Natural killer cell (primary cell): Measurements from ENCODE around the gene ARMC9. TPM values are rescaled to one million over a fixed set of nuclear protein-coding genes. Genes with fewer than 3 reads are reported as not detected.
A peak's percentile ranks its signal among the peaks of the same experiment; 100 is the strongest.
"Not testable (repeated sequence)": the region's sequence is repeated elsewhere in the genome, so short reads cannot be mapped to it uniquely, and the experiment has no call there.

Experiments
- ATAC-seq, 3 donors: fragments of 150-1000 bp in 2 of 3; fragments of 200-7000 bp in 1 of 3; cut with Tn5 transposase; 1 replicate in 1 of 3; 2 replicates in 2 of 3; pipeline ENCODE4 v1.10.0; 2021; ENCODE audit warnings: mild to moderate bottlenecking in 2 of 3, moderate library complexity in 2 of 3
- DNase-seq, 2 donors: peaks; one replicate each; pipeline versions ENCODE4 v3.0.0 to v3.0.0-alpha.2; 2013 to 2021; ENCODE audit warnings: mixed read lengths in 1 of 2
- H3K27ac ChIP-seq: one replicate; pipeline ENCODE4 v1.5.1; 2013; ENCODE audit warnings: mild to moderate bottlenecking, low read length
- H3K27me3 ChIP-seq: one replicate; pipeline ENCODE4 v1.6.1; 2013; ENCODE audit warnings: low read length; ENCODE audit not compliant: control insufficient read depth, insufficient read depth
- H3K36me3 ChIP-seq: one replicate; pipeline ENCODE4 v1.6.1; 2013; ENCODE audit warnings: low read length; ENCODE audit not compliant: control insufficient read depth, insufficient read depth
- H3K4me1 ChIP-seq: one replicate; pipeline ENCODE4 v1.6.1; 2013; ENCODE audit warnings: low read length; ENCODE audit not compliant: control insufficient read depth, insufficient read depth
- H3K4me3 ChIP-seq: one replicate; pipeline ENCODE4 v1.5.1; 2013; ENCODE audit warnings: low read length
- H3K9me3 ChIP-seq: one replicate; pipeline ENCODE4 v1.6.1; 2013; ENCODE audit warnings: low read length; ENCODE audit not compliant: control insufficient read depth, insufficient read depth
- H3K27ac Mint-ChIP-seq, 2 donors: one replicate each; pipeline ENCODE4 v1.8.0; 2022; ENCODE audit warnings: mild to moderate bottlenecking in 2 of 2, mixed read lengths in 2 of 2, moderate library complexity in 1 of 2
- H3K27me3 Mint-ChIP-seq, 2 donors: one replicate each; pipeline ENCODE4 v1.8.0; 2022; ENCODE audit warnings: low read depth in 2 of 2, mixed read lengths in 2 of 2
- H3K36me3 Mint-ChIP-seq: one replicate; pipeline ENCODE4 v1.8.0; 2022; ENCODE audit warnings: mixed read lengths
- H3K4me1 Mint-ChIP-seq, 2 donors: one replicate each; pipeline ENCODE4 v1.8.0; 2022; ENCODE audit warnings: mixed read lengths in 2 of 2
- H3K4me3 Mint-ChIP-seq: one replicate; pipeline ENCODE4 v1.8.0; 2022; ENCODE audit warnings: mild to moderate bottlenecking, moderate library complexity, mixed read lengths
- H3K9me3 Mint-ChIP-seq, 2 donors: one replicate each; pipeline ENCODE4 v1.8.0; 2022; ENCODE audit warnings: mixed read lengths in 2 of 2
- WGBS: methylation state at CpG from one replicate; pipeline ENCODE4 v1.1.7; 2013; ENCODE audit warnings: missing lambda C conversion rate; ENCODE audit not compliant: insufficient coverage; 5-methylcytosine and 5-hydroxymethylcytosine counted together
- intact Hi-C: fragments of 100-400 bp; cut with micrococcal nuclease; formaldehyde crosslinking; loops from one replicate; pipeline ENCODE4 v1.14.2; 2022
- total RNA-seq, 4 donors: library from RNA; stranded (reverse); fragments of 120-200 nt in 1 of 4; gene quantifications; one replicate each; pipeline versions ENCODE4 v1.2.3 to v1.2.4, GENCODE V29; 2013 to 2022
- TF ChIP-seq, protein P1 (sequence below): fragments of 200-600 bp; IDR thresholded peaks from one replicate; pipeline ENCODE4 v1.8.0; 2022; ENCODE audit warnings: antibody characterized with exemption

Gene ARMC9
- total RNA-seq, 3 donors from 2014 or later (not counting 1 experiment from before 2014, with no cell fraction given): 1.2 to 2.3 (median 2.0) TPM

DNA sequence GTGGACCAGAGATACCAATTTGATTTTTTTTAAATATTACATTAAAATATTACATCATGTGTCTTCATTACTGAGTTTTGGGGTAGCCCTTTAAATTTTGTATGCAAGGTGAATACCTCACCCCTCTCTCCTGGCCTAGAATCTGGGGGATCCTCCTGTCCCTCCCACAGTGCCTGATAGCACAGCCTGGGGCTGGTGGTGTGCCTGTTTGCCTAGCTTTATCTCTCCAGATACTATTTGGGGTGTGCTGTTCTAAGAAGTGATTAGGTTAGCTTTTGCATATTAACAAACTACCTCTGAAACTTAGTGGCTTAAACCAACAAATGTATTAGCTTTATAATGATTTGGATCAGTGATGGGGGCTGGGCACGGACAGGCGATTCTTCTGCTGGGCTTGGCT lies 176.3 kb downstream of the ARMC9 start:
- H3K27ac Mint-ChIP-seq: no peak overlapping the region
- no peaks in the 10 kb centered on the region for H3K9me3 Mint-ChIP-seq
- no peak overlapping the region for H3K4me3 ChIP-seq
- no peak for DNase-seq
- H3K4me1 ChIP-seq: no peaks in the 10 kb centered on the region
- intact Hi-C loops: no loop called here
- TF ChIP-seq, protein P1, sequence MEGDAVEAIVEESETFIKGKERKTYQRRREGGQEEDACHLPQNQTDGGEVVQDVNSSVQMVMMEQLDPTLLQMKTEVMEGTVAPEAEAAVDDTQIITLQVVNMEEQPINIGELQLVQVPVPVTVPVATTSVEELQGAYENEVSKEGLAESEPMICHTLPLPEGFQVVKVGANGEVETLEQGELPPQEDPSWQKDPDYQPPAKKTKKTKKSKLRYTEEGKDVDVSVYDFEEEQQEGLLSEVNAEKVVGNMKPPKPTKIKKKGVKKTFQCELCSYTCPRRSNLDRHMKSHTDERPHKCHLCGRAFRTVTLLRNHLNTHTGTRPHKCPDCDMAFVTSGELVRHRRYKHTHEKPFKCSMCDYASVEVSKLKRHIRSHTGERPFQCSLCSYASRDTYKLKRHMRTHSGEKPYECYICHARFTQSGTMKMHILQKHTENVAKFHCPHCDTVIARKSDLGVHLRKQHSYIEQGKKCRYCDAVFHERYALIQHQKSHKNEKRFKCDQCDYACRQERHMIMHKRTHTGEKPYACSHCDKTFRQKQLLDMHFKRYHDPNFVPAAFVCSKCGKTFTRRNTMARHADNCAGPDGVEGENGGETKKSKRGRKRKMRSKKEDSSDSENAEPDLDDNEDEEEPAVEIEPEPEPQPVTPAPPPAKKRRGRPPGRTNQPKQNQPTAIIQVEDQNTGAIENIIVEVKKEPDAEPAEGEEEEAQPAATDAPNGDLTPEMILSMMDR: no peak
- H3K36me3 ChIP-seq: no peaks in the 10 kb centered on the region
- no peak overlapping the region for H3K27ac ChIP-seq
- peaks cover 0 to 3% of the 10 kb centered on the region in 2 donors for H3K27me3 Mint-ChIP-seq
- H3K27me3 ChIP-seq: no peaks in the 10 kb centered on the region
- no peaks in the 10 kb centered on the region for H3K9me3 ChIP-seq
- H3K36me3 Mint-ChIP-seq: no peaks in the 10 kb centered on the region
- no peak for ATAC-seq
- H3K4me3 Mint-ChIP-seq: no peak overlapping the region
- H3K4me1 Mint-ChIP-seq: peaks cover 0 to 5% of the 10 kb centered on the region in 2 donors
- WGBS: 94% methylated on average over 2 of the region's 2 CpGs

DNA sequence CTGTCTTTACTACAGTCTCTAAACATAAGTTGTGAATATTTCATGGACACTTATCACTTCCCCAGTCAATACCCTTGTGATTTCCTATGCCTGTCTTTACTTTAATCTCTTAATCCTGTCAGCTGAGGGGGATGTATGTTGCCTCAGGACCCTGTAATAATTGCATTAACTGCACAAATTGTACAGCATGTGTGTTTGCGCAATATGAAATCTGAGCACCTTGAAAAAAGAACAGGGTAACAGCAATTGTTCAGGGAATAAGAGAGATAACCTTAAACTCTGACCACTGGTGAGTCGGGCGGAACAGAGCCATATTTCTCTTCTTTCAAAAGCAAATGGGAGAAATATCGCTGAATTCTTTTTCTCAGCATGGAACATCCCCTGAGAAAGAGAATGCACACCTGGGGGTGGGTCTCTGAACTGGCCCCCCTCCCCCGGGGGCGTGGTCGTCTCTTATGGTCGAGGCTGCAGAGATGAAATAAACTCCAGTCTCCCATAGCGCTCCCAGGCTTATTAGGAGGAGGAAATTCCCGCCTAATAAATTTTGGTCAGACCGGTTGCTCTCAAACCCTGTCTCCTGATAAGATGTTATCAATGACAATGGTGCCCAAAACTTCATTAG lies 177.7 kb downstream of the ARMC9 start:
- ATAC-seq, H3K27ac ChIP-seq, H3K4me1 ChIP-seq, H3K27me3 ChIP-seq, H3K4me3 Mint-ChIP-seq, H3K36me3 Mint-ChIP-seq, H3K4me1 Mint-ChIP-seq, H3K27me3 Mint-ChIP-seq, H3K27ac Mint-ChIP-seq, H3K9me3 Mint-ChIP-seq, H3K9me3 ChIP-seq, DNase-seq, intact Hi-C loops, H3K36me3 ChIP-seq, H3K4me3 ChIP-seq: not testable (repeated sequence)
- WGBS: 79% methylated on average over 10 of the region's 11 CpGs

DNA sequence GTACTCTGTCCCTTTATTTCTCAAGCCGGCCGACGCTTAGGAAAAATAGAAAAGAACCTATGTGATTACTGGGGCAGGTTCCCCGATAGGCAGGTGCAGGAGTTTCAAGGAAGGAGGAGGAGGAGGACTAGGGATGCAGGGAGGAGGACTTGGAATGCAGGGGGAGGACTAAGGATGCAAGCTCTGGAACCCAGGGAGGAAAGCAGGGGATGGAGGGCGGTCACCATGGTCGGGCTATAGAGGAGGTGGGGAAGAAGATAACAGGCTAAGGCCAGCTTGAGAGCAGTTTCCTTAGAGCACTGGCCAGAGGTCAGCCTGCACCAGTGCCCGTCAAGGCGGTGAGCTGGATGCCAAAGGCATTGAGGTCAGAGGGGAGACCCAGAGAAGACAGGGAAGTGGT lies 178.4 kb downstream of the ARMC9 start:
- H3K27ac Mint-ChIP-seq: peak overlapping the region in 1 of 2 donors; percentile 48
- H3K36me3 ChIP-seq: no peaks in the 10 kb centered on the region

DNA sequence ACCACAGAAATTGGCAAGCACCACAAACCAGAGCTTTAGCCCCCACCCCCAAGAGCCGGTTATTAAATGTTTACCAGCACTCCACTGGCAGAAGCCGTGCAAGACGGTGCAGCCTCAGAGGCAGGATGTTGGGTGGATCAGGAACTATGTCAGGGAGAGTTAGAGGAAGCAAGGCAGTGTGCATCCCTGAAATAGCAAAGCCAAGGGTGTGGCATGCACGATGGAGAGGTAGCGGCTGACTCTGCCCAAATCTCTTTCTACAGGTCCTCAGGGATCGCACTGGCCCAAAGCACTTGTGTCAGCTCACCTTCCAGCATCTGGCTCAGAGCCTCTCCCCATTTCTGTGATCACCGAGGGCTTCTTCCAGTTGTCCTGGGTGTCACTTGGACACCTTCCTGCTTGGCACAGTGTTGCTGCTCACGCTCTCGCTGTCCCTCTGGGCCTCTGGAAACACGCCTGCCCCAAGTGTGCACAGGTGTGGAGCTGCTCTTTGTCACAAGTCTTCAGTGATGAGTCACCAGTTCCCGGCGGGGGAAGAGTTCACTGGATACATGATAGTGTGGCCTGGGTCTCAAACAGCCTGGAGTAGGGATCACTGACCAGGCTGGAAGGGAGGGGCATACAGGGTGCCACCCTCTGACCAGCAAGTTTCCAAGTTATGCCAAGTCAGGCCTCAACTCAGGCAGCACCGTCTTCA lies 179.7 kb downstream of the ARMC9 start:
- 86% methylated on average over 12 of the region's 13 CpGs for WGBS

More for the DNA sequence above, 178.4 kb downstream of the ARMC9 start:
- peaks cover 0 to 5% of the 10 kb centered on the region in 2 donors for H3K4me1 Mint-ChIP-seq
- H3K27me3 Mint-ChIP-seq: peaks cover 0 to 3% of the 10 kb centered on the region in 2 donors
- no peak overlapping the region for H3K4me3 Mint-ChIP-seq
- no peaks in the 10 kb centered on the region for H3K9me3 ChIP-seq
- 96% methylated on average over 8 of the region's 8 CpGs for WGBS
- intact Hi-C loops: no loop called here
- H3K27ac ChIP-seq: no peak overlapping the region
- no peaks in the 10 kb centered on the region for H3K9me3 Mint-ChIP-seq
- no peaks in the 10 kb centered on the region for H3K4me1 ChIP-seq
- TF ChIP-seq, protein P1: no peak
- H3K4me3 ChIP-seq: no peak overlapping the region
- ATAC-seq (no peak), DNase-seq (no peak)
- H3K27me3 ChIP-seq: no peaks in the 10 kb centered on the region
- H3K36me3 Mint-ChIP-seq: no peaks in the 10 kb centered on the region

More for the DNA sequence above, 179.7 kb downstream of the ARMC9 start:
- H3K27me3 Mint-ChIP-seq: peaks cover 0 to 3% of the 10 kb centered on the region in 2 donors
- no peaks in the 10 kb centered on the region for H3K27me3 ChIP-seq
- TF ChIP-seq, protein P1: no peak
- no peaks in the 10 kb centered on the region for H3K9me3 ChIP-seq
- no peaks in the 10 kb centered on the region for H3K36me3 Mint-ChIP-seq
- peaks cover under 1 to 12% of the 10 kb centered on the region in 2 donors for H3K4me1 Mint-ChIP-seq
- DNase-seq: no peak
- H3K27ac Mint-ChIP-seq: no peak overlapping the region
- H3K4me1 ChIP-seq: peaks cover 12% of the 10 kb centered on the region
- no peak overlapping the region for H3K27ac ChIP-seq
- intact Hi-C loops: no loop called here
- H3K4me3 Mint-ChIP-seq: no peak overlapping the region
- H3K9me3 Mint-ChIP-seq: no peaks in the 10 kb centered on the region
- ATAC-seq: no peak
- H3K36me3 ChIP-seq: no peaks in the 10 kb centered on the region
- no peak overlapping the region for H3K4me3 ChIP-seq
